CD4-positive, alpha-beta T cell treated with Interleukin-2 at 100 ng/mL for 4 hours (primary cell): ENCODE results near the gene SLC1A2.

Experiments used
- DNase-seq: peaks from one replicate; pipeline ENCODE4 v3.0.0-alpha.2; 2020; ENCODE audit warnings: low spot score

The SLC1A2 gene

GRCh38 chr11:35348898-35349687 is 70.3 kb downstream of the SLC1A2 start:
- DNase-seq = no peak

- no peak for DNase-seq
Measured at GRCh38 chr11:35347921-35348331, 71.4 kb downstream of the SLC1A2 start.

DNA sequence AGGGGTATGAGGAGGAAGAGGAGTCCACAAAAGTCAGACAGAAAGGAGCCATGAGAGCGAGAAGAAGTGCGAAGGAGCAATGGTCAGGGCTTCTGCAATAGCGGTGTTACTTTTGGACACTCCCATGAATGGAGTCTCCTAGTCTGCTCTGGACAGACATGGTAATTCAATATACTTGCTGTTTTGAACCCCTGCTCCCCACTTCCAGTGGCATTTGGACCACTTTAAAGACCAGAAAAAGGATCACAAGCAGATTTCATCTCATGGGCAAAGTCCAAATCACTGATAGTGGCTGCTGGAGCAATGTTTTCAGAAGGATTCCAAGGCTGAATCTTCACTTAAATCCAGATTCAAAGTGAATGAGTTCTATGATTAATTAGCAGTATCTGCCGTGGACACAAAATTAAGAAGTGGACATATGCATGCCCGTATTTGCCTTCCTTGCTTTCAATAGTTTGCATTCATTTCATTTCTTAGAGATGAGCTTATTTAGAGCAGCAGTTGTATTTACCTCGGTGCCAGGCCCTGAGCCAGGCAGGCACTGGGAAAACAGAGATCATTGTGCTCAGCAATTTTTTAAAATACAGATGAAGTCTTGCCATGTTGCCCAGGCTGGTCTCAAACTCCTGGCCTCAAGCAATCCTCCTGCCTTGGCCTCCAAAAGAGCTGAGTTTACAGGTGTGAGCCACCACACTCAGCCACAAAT is 72.0 kb downstream of the SLC1A2 start:
- DNase-seq = no peak

DNA sequence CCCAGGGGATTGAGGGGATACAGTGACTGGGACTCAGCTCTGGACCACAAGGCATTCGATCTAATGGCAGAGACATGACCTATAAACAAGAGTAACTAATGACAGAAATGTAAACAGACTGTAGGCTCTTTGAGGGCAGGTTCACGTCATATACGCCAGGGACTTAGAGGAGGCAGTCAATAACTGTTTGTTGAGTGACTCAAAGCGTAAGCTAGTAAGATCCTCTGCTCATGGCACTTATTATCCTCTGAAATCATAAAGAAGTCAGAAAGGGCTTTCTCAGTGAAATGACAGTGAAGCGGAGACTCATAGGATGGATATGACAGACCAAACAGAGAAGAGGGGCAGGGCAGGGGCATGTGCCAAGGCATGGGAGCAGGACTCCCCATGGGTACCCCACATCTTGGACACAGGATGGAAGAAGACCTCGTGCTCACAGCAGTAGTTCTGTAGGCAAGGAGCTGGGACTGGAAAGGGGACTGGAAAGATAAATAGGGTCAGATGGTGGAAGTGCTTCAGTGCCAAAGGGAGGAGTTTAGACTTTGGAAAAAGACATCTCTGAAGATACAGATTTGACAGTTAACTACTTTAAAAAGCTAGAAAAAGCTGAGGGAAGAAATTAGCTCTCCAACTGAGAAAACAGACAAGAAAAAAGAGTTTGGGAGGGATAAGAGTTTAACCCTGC is 72.7 kb downstream of the SLC1A2 start:
- DNase-seq = no peak

DNA sequence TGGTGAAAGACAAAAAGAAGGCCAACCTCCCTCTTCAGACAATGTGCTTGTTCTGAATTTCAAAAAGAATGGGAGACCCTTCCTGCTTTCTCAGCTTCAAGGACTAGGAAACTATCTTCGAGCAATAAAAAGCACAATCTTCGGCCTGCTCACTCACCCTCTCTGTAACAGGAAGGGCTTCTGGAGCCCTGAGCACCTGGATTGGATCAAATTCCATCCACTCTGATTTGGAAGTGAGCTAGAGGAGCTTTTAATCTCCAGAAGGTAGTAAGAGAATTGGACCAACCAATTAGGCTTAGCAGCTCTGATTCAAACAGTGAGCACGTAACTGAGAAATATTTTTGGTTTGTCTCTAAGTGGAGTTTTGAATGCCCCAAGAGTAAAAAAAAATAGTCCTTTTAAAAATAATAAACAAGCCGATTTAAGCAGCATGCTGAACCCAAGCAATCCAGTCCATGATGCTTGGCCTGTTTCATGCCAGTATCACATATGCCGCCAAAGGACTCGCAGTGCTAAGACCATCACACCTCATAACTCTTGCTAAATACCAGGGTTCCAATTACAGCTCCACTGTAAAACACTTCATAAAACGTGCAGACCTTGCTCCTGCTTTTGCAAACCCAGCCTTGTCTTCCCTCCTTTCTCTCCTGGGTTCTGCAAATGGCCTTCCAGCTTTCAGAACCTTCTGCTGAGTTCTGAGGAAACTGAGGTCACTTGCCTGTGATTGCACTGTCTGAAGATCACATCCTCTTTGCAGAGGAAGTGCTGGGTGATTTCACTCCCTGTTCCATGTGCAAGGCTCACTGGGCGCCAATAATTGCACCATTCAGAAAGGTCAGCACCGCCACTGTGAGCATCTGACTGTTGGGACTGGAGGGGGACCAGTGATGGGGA is 74.4 kb downstream of the SLC1A2 start:
- DNase-seq = no peak

- DNase-seq = peak; percentile 73
Measured at GRCh38 chr11:35343033-35343598, 76.2 kb downstream of the SLC1A2 start.

DNA sequence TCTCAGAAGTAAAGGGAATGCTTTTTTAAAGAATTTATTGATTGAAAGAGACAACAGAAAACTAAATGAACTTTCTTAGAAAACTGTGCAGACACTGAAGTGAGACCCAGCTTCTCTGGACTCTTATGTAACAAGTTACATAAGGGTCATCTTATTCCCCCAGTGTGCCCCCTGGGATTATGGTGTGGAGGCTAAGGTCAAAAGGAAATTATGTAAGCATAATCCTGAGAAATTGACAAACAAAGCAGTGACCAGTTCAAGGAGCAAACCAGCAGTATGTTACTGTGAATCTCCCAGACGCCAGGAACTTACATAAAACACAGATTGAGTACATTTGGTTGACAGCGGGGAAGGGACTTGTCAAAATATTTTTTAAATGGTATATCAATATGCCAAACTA is 78.6 kb downstream of the SLC1A2 start:
- no peak for DNase-seq

DNA sequence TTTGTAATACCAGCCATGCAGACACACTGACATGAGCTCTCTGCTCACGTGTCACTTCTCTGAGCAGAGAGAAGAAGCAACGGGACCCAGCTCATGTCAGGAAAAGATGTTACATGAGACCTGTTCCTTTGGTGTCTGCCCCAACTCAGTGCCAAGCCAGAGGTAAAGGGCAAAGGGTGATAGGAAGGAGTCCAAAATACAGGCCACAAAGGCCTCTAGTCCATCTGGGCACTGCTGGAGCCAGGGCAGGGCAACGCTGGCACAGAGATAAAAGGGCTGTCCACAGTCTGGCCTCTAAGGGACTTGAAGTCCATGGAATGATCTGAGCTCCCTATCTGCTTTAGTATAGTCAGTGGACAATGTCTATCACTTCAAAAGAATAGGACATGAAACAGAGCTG is 79.3 kb downstream of the SLC1A2 start:
- DNase-seq = no peak

DNA sequence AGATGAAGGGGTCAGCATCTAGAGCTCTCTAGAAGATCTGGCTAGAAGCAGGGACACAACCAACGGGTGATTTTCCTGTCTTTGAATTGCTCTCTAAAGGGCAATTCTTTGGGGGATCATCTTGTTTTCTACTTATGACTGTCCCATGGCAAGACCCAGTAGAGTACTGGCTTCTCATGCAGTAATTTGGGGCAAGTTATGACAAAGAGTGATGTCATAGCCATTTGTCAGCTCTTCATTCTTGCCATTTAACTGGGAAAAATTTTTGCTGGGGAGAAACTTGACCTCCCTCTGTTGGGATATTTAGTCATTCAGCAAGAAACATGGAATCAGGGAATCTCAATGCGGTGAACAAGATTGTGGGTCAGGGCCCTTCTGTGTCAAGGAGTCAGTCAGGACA is 80.4 kb downstream of the SLC1A2 start:
- DNase-seq = no peak

GRCh38 chr11:35337914-35338305 is 81.4 kb downstream of the SLC1A2 start:
- DNase-seq = no peak

- DNase-seq = peak; percentile 44
Measured at GRCh38 chr11:35337136-35337913, 82.0 kb downstream of the SLC1A2 start.

DNA sequence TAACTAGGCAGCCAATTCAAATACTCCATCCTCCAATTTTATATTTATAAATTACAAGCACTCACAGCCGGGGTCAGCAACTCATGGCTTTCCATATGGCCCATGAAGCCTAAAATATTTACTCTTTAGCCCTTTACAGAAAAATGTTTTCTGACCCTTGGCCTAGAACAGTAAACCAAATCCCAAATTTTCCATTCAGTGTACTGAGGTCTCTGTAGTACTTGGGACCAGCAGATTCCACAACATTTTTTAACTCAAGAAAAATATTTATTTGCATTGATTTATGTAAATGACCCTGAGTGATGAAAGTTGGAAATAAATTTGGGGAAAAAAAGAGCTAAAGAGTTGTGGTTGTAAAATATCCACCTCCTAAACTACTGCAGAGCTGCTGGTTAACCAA is 82.6 kb downstream of the SLC1A2 start:
- no peak for DNase-seq

DNA sequence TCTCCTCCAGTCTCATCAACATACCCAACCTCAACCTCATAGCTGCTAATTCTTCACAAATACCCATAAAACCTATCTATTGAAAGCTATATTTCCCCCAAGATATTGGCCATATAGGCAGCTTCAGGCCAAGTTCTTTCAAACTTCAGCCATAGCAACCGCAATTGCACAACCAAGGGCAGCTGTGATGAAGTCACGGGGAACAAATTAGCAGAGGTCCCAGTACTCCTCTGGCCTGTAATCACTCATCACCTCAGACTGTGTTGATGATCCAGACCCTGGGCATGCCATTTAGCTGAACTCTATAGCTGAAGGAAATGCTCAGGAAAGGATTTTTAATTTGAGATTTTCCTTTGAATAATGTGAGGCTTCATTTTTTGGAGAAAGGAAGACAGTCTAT is 84.1 kb downstream of the SLC1A2 start:
- DNase-seq = no peak

GRCh38 chr11:35334385-35335090 is 84.8 kb downstream of the SLC1A2 start:
- peak; percentile 53 for DNase-seq

GRCh38 chr11:35332524-35332923 is 86.8 kb downstream of the SLC1A2 start:
- DNase-seq = no peak

- peak; percentile 82 for DNase-seq
Measured at GRCh38 chr11:35330931-35331330, 88.4 kb downstream of the SLC1A2 start.

- DNase-seq = no peak
Measured at GRCh38 chr11:35330156-35330889, 89.0 kb downstream of the SLC1A2 start.

GRCh38 chr11:35327829-35328228 is 91.5 kb downstream of the SLC1A2 start:
- DNase-seq = no peak

DNA sequence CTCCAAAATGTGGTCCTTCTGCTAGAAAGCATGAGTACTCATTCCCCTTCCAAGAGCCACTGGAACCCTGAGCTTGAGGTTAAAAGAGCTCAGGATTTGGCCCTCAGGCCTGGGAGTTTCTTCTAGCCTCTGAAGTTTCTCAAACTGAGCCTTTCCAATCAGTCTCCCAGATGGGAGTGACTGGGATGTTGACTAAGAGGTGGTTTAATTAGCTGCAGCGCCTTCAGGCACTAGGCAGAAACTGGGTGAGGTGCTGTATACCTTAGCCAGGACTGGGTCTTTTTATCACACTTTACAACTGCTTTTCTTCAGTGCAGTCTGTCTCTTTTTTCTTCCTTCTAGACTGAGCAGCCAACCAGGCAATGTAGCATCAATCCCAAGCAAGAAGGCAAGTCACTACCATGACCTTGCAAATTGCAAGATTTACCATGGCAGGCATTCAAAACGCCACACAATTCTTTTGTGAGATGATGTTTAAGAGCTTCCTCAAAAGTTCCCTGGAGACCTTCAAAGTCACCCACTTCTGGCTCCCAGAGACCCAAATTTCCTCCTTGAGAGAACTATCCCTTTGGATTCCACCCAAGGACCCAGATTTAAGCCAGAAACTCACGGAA is 93.0 kb downstream of the SLC1A2 start:
- no peak for DNase-seq
